CD1c-positive myeloid dendritic cell (primary cell): ENCODE measurements around the gene ANKRD30A.
"Not testable (repeated sequence)": the region's sequence is repeated elsewhere in the genome, so short reads cannot be mapped to it uniquely, and the experiment has no call there.

Experiments used
- DNase-seq: peaks from one replicate; pipeline ENCODE4 v3.0.0-alpha.2; 2016; ENCODE audit errors: extremely low spot score

The ANKRD30A gene

DNA sequence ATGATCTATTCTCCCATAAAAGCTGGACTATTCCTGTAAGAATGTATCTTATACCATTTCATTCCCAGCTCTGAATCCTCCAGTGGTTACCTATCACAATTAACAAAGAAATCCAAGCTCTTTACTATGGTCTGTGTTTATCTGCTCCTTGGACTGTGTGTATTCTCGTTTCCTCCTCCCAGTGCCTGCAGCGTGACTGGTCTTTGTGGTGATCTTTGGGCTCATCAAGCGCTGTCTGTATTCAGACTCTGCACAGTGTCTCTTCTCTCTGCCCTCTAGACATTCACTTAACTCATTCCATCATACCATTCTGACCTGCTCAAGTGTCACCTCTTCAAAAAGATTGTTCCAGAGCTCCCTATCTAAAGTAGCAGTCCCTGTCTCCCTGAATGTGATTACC is 130.4 kb downstream of the ANKRD30A start:
- not testable (repeated sequence) for DNase-seq

DNA sequence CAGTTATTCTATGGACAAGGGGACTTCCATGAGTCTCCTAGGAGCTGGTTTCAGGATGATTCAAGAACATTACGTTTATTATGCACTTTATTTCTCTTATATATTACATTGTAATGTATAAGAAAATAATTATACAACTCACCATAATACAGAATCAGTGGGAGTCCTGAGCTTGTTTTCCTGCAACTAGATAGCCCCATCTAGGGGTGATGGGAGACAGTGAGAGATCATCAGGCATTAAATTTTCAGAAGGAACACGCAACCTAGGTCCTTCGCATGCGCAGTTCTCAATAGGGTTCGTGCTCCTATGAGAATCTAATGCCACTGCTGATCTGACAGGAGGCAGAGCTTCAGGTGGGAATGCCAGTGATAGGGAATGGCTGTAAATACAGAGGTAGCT is 137.9 kb downstream of the ANKRD30A start:
- no peak for DNase-seq

DNA sequence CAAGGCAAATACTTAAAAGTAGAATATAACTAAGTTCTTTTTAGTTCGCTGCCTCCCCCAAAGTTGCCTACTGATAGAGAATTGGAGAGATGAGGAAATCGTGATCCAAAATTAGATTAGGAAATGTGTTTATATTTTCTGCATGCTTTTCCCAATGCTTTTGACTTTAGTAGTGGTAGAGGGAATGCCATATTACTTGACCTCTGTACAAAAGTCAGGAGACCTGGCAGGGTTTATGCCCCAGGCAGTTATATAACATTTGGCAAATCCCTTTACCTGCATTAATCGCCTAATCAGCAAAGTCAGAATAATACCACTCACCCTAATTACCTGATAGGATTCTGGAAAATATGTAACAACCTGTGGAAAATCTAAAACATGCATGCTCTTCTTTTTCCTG is 142.9 kb downstream of the ANKRD30A start:
- DNase-seq: no peak

DNA sequence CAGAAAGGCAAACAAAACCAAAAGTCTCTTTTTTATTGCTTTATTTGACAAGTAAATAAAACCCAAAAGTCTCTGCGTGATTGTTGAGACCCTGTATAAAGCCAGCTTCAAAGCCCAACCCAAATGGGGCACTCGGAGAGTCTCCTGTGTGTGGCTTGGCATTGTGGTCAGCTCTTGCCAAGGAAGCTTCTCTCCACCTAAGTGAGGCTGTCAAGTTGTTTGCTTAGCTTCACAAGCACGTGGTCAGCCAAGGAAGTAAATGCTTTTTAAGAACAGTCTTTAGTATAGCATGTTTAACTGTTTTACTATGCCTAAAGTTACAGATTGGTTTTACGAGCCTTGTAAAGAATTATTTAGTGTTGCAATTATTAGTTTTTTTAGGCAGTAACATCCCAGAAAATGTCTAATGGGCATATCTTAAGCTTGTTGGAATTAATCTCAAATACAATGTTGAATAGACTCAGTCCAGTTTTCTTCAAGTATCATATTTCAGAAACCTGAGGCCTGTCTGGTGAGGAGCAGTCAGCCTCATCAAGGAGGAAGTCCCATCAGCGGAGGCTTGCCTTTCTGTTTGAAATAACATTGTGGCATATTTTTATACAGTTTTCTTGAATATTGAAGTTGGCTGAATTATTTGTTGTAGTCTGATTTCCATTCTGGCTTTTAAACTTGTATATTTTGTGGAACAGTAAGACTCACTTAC is 144.3 kb downstream of the ANKRD30A start:
- DNase-seq: no peak

DNA sequence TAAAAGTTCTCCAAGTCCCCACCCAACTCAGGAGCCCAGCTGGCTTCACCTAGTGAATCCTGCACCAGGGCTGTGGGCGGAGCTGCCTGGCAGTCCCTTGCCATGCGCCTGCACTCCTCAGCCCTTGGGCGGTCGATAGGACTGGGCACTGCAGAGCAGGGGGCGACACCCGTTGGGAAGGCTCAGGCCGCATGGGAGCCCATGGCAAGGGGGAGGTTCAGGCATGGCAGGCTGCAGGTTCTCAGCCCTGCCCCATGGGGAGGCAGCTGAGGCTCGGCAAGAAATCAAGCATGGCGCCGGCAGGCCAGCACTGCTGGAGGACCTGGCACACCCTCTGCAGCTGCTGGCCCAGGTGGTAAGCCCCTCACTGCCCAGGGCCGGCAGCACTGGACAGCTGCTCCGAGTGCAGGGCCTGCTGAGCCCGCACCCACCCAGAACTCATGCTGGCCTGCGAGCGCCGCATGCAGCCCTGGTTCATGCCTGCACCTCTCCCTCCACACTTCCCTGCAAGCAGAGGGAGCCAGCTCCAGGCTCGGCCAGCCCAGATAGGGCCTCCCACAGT is 149.9 kb downstream of the ANKRD30A start:
- no peak for DNase-seq

DNA sequence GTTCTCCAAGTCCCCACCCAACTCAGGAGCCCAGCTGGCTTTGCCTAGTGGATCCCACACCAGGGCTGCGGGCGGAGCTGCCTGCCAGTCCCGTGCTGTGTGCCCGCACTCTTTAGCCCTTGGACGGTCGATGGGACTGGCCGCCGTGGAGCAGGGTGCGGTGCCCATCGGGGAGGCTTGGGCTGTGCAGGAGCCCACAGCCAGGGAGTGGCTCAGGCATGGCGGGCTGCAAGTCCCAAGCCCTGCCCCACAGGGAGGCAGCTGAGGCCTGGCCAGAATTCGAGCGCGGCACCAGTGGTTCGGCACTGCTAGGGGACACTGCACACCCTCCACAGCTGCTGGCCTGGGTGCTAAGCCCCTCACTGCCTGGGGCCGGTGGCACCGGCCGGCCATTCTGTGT is 159.7 kb downstream of the ANKRD30A start:
- no peak for DNase-seq

DNA sequence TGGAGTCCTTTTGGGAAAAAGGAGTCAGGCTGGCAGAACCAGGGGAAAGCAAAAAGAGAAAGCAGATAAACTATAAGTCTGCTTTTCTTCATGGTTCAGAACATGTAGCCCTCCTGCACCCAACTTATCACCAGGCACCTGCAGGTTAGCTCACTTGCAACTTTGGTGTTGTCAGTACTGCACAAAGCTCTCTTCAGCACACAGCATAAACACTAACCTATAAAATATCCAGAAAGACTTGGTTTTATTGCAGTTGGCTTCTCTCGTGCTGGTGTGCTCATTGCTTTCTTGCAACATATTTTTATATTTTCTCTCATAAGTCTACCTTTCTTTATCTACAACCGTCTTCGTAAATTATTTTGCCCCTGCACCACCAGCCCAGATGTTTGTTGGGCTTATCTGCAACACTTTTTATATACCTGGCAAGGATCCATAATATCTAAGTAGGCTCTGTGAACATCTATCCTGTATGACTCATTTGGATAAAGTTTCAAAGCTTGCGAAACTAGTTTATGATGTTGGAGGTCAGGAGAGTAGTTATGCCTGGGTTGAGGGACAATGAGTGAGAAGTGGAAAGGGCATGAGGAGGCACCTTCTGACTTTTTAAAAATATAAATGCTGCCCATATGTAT is 164.6 kb downstream of the ANKRD30A start:
- DNase-seq: no peak

DNA sequence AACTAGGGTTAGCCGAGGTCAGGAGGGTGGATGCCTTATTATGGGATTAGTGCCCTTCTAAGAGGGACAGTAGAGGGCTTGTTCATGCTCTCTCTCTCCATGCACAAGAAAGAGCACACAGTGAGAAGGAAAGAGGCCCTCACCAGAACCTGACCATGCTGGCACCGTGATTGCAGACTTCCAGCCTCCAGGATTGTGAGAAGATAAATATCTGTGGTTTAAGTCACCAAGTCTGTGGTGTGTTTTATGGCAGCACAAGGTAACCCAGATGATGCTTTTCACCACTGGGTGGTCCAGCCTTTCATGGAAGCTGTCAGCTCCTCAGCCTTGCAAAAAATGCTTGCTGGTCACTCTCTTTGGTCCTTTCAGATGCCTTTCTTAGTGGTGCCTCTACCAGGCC is 175.9 kb downstream of the ANKRD30A start:
- no peak for DNase-seq

DNA sequence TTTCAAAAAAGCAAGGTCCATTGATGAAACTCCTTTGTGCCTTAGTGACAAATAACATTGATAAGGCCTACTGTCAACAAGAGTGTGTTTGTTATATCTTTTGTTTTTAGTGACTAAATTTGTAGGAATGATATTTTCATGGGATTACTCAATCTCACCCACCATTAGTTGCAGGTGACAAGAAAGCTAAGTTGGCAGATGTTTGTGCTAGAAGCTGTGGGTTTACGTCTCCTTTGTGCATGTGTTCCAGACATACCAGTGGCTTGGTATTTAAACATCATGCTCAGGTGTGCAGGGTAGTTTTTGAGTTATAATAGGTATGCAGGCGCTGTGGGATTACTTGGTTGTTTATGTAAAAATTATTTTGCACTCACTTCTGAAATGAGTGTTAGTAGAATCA is 178.6 kb downstream of the ANKRD30A start:
- DNase-seq: no peak

DNA sequence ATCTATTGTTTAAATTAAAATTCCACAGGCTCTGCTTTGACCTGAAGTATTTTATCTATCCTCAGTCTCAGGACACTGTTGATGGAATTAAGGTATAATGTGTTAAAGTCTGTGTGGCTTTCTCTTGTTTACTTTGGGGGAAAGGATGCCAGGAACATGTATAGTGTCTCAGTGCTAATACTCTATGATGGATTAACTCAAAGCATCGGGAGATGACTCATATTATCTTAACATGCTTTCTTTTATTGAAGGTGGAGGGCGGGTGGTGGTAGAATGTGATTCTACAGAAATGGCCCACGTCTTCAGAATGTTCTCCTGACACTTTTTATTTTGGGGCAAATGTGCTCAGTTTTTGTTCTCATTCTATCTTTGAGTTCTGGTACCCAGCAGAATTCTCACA is 189.0 kb downstream of the ANKRD30A start:
- DNase-seq: no peak

DNA sequence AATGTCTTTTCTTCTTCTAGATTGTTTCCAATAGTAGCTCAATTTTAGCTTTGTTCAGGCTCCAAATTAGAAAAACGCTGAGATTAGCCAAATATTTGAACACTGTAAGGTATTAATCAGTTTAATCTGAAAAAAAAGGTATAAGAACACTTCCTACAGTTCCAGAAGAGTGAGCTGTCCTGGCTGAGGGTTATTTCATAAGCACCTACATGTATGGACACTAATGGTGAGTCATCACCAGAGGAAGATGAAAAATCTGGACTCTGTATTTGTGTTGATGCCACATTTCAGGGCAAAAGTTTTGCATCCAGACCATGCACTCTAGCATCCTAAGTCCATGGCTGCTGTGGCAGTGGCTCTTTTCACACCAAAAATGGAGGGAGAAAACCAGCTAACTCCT is 189.5 kb downstream of the ANKRD30A start:
- no peak for DNase-seq

DNA sequence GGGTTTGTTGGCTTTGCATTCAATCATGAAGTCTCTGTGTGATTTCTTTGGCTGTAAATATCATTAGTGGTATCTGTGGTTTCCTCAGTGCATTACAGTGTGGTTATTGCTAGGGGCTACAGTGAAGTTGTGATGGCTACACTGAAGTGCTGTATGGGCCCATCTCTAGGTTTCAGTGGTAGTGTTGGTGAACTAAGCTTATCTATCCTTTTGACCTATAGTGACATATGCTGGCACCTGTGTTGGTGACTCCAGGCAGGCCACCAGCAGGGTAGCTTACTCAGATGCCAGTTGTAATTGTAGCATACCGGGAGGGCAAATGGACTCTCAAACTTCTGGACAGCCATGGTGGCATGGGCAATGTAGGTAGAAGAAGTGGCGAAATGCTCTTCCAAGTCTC is 219.0 kb downstream of the ANKRD30A start:
- no peak for DNase-seq

DNA sequence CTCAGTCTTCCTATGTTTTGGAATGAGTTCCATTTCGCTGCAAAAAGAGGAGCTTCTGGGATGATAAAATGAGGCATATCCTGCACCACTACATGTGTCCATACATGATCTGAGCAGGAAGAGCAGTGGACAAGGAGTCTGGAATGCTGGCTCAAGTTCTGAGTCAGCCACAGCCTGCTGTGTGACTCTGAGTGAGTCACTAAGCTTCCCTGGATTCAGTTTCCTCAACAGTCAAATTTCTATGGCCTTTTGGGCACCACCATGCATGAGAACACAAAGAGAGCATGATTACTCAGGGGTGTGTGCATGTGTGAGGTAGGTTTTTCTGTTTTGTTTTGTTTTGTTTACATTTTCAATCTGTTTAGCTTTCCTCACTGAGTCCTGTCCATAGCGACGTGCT is 254.6 kb downstream of the ANKRD30A start:
- DNase-seq: no peak

DNA sequence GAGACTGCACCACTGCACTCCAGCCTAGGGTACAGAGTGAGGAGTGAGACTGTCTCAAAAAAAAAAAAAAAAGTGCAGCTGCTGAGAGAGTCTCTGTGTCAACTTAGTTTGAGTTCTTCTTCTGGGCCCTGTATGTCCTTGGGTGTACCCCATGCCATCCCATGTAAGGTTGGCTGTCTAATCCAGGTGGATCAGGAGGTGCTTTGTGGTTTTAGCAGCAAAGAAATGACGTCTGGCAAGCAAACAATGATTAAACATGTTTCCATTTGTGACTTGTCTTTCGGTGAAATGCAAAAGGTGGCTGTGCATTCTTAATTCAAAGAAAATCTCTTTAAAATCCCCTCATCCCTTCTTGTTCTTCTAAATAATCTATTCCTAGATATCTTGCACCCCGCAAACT is 255.9 kb downstream of the ANKRD30A start:
- no peak for DNase-seq

DNA sequence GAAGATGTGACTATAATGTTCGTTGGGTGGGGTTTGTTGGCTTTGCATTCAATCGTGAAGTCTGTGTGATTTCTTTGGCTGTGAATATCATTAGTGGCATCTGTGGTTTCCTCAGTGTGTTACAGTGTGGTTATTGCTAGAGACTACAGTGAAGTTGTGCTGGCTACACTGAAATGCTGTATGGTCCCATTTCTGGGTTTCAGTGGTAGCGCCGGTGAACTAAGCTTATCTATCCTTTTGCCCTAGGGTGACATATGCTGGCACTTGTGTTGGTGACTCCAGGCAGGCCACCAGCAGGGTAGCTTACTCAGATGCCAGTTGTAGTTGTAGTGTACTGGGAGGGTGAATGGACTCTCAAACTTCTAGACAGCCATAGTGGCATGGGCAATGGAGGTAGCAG is 259.5 kb downstream of the ANKRD30A start:
- DNase-seq: no peak

DNA sequence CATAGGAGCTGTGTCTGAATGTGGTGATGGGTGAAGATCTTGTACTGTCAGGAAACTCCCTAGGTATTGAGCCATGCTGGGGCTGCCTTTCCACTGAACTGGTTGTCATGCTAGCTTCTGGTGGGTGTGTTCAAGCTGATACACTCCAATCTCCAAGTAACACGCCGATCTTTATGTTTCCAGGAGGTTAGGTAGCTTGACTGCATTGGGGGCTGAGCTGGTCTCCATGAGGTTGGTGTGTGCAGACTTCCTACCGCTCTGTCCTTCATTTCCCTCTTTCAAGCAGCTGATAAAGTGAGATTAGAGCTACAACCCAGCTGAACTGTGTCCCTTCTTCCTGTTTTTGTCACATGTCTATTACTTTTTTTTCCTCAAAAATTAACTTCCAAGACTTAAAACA is 265.5 kb downstream of the ANKRD30A start:
- no peak for DNase-seq

DNA sequence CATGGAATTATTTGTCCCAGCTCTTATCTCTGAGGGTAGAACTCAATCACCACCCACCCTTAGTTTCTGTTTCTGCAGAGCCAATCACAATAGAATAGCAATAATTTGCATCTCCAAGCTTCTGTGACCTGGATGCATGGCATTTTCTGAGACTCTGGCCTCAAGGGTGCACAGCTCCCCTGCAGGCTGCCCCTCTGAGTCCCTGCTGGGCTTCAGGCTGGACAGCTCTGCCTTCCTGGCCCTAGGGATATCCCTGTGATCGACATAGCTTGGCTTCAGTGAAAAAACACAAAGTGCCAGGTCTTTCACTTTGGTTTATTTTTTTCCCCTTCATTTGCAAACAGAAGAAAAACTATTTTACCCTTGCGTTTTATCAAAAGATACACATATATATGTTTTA is 275.4 kb downstream of the ANKRD30A start:
- not testable (repeated sequence) for DNase-seq

DNA sequence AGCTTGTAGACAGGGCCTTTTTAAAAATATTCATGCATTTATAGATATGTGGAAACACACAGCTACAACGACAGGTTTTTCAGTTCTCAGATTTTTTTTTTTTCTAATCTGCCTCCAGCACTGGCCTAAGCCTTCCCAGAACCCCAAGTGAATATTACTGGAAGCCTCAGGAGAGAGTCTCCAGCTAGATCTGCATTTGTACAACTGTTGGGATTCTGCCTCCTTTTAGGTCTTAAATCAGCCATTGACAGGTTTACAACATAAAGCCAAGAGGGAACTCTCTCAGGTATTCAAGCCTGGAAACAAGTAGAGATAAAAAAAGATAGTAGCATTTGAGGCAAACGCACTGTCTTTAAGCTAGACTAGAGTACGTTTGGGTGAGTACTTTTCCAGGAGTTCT is 275.8 kb downstream of the ANKRD30A start:
- DNase-seq: no peak

DNA sequence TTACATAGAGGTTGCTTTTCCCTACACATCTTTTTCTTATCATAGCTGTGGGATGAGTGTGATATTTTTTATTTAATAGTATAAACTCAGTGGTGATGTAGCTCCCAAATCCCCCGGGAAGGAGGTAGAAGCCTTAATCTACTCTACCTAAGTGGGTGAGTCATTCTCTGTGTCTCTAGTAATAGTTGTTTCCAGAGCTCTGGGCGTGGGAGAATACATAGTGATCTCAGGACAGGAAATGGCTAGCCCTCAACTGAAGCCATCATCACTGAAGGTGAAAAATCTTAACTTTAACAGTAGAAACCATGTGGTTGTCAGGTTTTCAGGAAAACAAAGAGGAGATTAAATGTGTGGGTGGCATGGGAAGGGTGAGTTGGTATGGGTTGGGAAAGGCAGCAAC is 278.4 kb downstream of the ANKRD30A start:
- no peak for DNase-seq
